ENCODE measurements around the gene NEO1. TPM values are rescaled to one million over a fixed set of nuclear protein-coding genes. Genes with fewer than 3 reads are reported as not detected.
"Not testable (repeated sequence)": the region's sequence is repeated elsewhere in the genome, so short reads cannot be mapped to it uniquely, and the experiment has no call there.

NEO1 gene
- total and polyA plus RNA-seq, 7 donors: 2.5 to 33.3 (median 22.5) TPM

GRCh38 chr15:73298522-73299245 lies 246.4 kb downstream of the NEO1 start:
- Histone ChIP-seq H3K4me3 (no peak overlapping the region), H3K27ac (no peak overlapping the region), H3K4me1 (no peaks in the 10 kb centered on the region), H3K27me3 (ENCODE audit: insufficient read depth in 3 of 3, low read length in 2 of 3) (no peaks in the 10 kb centered on the region), H3K36me3 (ENCODE audit: insufficient read depth in 1 of 2, low read depth in 1 of 2) (peaks cover 0 to 100% of the 10 kb centered on the region in 2 donors), H3K9me3 (no peaks in the 10 kb centered on the region)
- TF ChIP-seq, protein P1, sequence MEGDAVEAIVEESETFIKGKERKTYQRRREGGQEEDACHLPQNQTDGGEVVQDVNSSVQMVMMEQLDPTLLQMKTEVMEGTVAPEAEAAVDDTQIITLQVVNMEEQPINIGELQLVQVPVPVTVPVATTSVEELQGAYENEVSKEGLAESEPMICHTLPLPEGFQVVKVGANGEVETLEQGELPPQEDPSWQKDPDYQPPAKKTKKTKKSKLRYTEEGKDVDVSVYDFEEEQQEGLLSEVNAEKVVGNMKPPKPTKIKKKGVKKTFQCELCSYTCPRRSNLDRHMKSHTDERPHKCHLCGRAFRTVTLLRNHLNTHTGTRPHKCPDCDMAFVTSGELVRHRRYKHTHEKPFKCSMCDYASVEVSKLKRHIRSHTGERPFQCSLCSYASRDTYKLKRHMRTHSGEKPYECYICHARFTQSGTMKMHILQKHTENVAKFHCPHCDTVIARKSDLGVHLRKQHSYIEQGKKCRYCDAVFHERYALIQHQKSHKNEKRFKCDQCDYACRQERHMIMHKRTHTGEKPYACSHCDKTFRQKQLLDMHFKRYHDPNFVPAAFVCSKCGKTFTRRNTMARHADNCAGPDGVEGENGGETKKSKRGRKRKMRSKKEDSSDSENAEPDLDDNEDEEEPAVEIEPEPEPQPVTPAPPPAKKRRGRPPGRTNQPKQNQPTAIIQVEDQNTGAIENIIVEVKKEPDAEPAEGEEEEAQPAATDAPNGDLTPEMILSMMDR (IDR thresholded peaks at IDR 0.05): no peak
- 87 to 92% (median 87%) methylated on average over 7 of the region's 7 CpGs for WGBS, 3 donors
- DNase-seq (no peak), ATAC-seq (no peak)
- intact Hi-C loops (cut with DNase I): no loop called here

DNA sequence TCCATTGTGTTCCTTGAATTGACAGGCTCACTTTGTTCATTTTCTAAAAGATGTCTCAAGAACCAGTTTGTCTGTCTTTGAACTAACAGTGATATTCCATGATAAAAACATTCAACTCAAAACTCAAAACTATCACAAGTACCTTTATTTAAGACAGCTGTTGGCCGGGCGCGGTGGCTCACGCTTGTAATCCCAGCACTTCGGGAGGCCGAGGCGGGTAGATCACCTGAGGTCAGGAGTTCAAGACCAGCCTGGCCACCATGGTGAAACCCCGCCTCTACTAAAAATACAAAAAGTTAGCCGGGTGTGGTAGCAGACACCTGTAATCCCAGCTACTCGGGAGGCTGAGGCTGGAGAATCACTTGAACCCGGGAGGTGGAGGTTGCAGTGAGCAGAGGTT lies 248.0 kb downstream of the NEO1 start:
- H3K9me3 ChIP-seq; ATAC-seq; DNase-seq; H3K4me1 ChIP-seq; H3K4me3 ChIP-seq; intact Hi-C loops (cut with DNase I); H3K27ac ChIP-seq; H3K27me3 ChIP-seq (ENCODE audit: insufficient read depth in 3 of 3, low read length in 2 of 3): not testable (repeated sequence)
- 84 to 90% (median 89%) methylated on average over 11 of the region's 11 CpGs for WGBS, 3 donors
- peaks cover 0 to 100% of the 10 kb centered on the region in 2 donors for H3K36me3 ChIP-seq (ENCODE audit: insufficient read depth in 1 of 2, low read depth in 1 of 2)

DNA sequence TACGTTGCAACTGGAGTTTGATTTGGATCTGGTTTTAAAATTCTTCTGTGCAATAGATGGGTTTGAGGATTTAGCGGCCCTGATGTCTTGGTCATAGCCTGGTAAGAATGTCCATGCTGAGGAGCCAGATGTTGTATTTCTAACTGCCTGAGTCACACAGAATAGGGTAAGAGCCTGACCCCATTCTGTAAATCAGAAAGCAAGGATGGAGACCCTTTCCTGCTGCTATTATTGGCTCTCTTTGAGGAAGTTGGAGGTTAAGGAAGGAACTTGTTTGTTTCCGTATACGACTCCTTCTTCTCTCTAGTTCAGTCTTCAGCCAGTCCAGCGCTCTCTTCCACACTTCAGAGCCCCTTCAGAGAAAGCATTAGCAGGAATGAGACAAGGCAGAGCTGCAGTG lies 251.4 kb downstream of the NEO1 start:
- TF ChIP-seq, protein P1 (IDR thresholded peaks at IDR 0.05): no peak
- intact Hi-C loops (cut with DNase I): no loop called here
- ATAC-seq (no peak), DNase-seq (no peak)
- Histone ChIP-seq H3K9me3 (no peaks in the 10 kb centered on the region), H3K27me3 (ENCODE audit: insufficient read depth in 3 of 3, low read length in 2 of 3) (no peaks in the 10 kb centered on the region), H3K27ac (no peak overlapping the region), H3K36me3 (ENCODE audit: insufficient read depth in 1 of 2, low read depth in 1 of 2) (peaks cover 0 to 91% of the 10 kb centered on the region in 2 donors), H3K4me1 (no peaks in the 10 kb centered on the region), H3K4me3 (no peak overlapping the region)
- 74 to 89% (median 76%) methylated on average over 5 of the region's 5 CpGs for WGBS, 3 donors

DNA sequence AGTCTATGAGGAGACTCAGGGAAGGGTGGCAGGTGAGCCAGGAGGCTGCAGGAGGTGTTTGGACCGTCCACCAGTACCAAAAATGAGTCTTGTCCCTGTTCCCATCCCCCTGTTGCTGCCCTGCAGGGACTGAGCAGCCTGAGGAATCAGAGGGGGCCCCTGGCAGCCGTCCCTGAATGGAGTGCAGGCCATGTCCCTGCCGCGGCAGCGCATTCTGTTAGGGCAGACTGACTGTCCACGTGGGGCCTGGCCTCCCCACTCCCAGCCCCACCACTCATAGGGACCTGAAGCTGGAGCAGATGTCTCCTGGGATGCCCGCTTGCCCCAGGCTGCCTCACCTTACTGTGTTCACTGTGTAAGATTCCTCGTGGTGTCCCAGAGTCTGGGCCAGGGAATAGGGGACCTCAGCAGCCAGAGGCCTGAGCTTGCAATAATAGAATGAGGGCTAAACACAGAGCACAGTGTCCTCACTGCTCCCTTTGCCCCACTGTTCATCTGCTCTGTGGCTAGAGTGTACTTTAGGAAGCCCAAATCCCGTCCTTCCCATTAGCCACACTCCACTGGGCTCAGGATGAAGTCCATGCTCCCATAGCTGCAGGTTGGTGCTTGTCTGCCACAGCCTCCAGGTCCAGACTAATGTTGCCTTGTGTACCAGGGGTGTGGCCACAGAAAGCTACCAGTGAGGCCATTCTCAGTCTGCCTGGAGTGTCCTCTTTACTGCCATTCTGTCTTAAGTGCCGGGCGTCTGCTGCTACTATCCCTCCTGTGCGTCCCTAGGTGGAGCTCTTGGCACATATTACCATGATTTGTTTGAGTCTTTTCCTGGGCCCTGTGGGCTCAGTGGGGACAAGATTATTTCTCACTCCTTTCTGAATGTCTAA lies 253.3 kb downstream of the NEO1 start:
- TF ChIP-seq, protein P1 (IDR thresholded peaks at IDR 0.05): no peak
- ATAC-seq: peak in 2 of 4 donors; percentile 38 to 41
- no peaks in the 10 kb centered on the region for H3K27me3 ChIP-seq (ENCODE audit: insufficient read depth in 3 of 3, low read length in 2 of 3)

GRCh38 chr15:73308305-73308704 lies 256.0 kb downstream of the NEO1 start:
- Histone ChIP-seq H3K4me3 (no peak overlapping the region), H3K27me3 (ENCODE audit: insufficient read depth in 3 of 3, low read length in 2 of 3) (no peaks in the 10 kb centered on the region), H3K27ac (no peak overlapping the region), H3K4me1 (no peaks in the 10 kb centered on the region), H3K9me3 (no peaks in the 10 kb centered on the region), H3K36me3 (ENCODE audit: insufficient read depth in 1 of 2, low read depth in 1 of 2) (peaks cover 0 to 44% of the 10 kb centered on the region in 2 donors)
- WGBS, 3 donors: 92 to 93% (median 92%) methylated on average over 8 of the region's 8 CpGs
- DNase-seq (no peak), ATAC-seq (no peak)
- TF ChIP-seq, protein P1 (IDR thresholded peaks at IDR 0.05): no peak
- intact Hi-C loops (cut with DNase I): no loop called here

More for the DNA sequence above, 253.3 kb downstream of the NEO1 start:
- H3K27ac ChIP-seq: no peak overlapping the region
- no peak overlapping the region for H3K4me3 ChIP-seq
- peaks cover 0 to 72% of the 10 kb centered on the region in 2 donors for H3K36me3 ChIP-seq (ENCODE audit: insufficient read depth in 1 of 2, low read depth in 1 of 2)
- H3K4me1 ChIP-seq: no peaks in the 10 kb centered on the region
- intact Hi-C loops (cut with DNase I): no loop called here
- WGBS, 3 donors: 79 to 81% (median 80%) methylated on average over 12 of the region's 12 CpGs
- H3K9me3 ChIP-seq: no peaks in the 10 kb centered on the region
- no peak for DNase-seq

All from psoas muscle (tissue), 8 donors.